ENCODE data around the gene IL10RB.
"Not testable (repeated sequence)": the region's sequence is repeated elsewhere in the genome, so short reads cannot be mapped to it uniquely, and the experiment has no call there.

Gene IL10RB

DNA sequence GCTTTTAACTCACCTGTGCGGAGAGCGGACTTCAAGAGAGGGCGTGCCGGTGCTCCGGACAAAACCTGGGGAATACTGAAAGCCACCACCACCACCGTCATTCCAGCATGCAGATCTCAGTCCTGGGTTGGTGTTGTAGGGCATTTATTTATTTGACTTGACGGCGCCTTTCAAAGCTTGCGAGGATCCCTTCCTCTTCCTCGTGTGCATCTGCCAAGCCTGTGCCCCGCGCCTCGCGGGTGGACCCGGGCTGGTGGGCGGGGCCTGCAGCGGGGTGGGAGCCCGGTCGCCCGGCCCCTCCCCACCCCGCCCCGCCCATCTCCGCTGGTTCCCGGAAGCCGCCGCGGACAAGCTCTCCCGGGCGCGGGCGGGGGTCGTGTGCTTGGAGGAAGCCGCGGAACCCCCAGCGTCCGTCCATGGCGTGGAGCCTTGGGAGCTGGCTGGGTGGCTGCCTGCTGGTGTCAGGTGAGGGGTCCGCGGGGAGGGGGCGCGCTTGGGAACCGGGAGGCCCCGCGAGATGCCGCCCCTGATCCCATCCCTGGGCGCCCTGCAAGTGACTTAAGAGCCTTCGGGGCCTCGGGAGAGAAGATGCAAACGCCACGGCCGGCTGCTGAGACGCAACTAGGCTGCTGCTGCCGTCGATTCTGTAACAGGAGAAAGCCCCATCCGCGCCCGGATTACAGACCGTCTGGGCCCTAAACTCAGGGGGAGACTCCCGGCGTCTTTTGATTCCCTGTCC is at the start of gene IL10RB:
Gene IL10RB (plus strand): TSS at position 318 of the 739 bp plus-strand sequence. CDS start 99 bp downstream, at position 417.
- peak; percentile 74 for DNase-seq

DNA sequence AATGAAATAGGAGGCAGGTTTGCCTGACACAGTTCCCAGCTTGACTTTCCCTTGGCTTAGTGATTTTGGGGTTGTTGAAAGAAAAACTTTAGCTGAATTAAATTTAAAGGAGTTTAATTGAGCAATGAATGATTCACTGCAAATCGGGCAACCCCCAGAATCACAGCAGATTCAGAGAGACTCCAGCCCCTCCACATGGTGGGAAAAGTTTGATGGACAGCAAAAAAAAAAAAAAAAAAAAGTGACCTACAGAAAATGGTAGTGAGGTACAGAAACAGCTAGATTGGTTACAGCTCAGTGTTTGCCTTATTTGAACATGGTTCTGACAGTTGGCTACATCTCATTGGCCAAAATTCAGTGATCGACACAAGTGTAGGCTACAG is 49.0 kb upstream of the IL10RB start:
- DNase-seq: no peak

DNA sequence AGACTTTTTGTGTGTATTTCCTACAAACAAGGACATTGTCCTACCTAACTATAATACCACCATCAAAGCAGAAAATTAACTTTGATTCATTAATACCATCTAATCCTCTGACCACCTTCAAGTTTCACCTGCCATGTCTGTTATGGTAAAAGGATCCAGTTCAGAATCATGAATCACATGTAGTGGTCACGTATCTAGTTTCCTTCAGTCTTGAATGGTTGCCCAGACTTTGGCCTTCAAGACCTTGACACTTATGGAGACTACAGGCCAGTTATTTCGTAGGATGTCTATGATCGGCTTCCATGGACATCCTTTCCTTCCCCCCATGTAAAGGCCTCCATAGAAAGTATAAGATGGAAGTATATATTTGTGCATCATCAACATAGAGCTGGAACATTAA is 46.9 kb upstream of the IL10RB start:
- DNase-seq: no peak

DNA sequence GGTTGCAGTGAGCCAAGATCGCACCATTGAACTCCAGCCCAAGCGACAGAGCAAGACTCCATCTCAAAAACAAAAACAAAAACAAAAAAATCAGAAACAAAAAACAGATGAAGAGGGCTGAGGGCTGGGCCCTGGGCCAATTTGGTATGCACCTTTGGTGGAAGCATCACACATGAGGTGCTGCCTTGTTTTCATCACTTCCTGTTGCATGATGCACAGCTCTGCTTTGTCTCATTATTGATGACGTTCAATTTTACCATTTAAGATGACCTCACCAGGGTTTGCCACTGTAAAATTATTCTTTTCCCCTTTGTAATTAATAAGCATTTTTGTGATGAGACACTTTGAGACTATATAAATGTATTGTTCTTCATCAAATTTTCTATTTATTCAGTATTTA is 46.2 kb upstream of the IL10RB start:
- no peak for DNase-seq

DNA sequence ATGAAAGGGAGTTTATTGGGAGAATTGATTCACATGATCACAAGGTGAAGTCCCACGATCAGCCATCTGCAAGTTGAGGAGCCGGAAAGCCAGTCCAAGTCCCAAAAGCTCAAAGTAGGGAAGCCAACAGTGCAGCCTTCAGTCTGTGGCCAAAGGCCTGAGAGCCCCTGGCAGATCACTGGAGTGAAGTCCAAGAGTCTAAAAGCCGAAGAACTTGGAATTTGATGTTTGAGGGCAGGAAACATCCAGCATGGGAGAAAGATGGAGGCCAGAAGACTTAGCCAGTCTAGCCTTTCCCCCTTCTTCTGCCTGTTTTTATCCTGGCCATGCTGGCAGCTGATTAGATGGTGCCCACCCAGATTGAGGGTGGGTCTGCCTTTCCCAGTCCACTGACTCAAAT is 40.8 kb upstream of the IL10RB start:
- not testable (repeated sequence) for DNase-seq

DNA sequence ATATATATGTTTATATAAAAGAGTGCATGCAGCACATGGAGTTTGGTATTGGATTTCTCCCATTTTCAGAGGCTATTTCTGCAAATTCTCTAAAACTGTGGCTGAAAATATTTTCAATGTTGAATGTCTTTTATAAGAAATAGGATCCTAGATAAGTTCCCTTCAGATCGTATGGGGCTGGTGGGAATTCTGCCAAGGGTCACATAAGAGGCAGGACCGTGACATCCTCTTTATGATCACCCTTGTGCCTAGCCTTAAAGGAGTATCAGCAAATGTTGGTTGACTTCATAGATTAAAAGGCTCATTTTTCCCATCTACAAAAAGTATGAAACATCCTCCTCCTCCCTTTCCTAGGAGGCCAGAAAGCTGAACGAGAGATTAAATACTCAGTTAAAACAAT is 37.7 kb upstream of the IL10RB start:
- no peak for DNase-seq

DNA sequence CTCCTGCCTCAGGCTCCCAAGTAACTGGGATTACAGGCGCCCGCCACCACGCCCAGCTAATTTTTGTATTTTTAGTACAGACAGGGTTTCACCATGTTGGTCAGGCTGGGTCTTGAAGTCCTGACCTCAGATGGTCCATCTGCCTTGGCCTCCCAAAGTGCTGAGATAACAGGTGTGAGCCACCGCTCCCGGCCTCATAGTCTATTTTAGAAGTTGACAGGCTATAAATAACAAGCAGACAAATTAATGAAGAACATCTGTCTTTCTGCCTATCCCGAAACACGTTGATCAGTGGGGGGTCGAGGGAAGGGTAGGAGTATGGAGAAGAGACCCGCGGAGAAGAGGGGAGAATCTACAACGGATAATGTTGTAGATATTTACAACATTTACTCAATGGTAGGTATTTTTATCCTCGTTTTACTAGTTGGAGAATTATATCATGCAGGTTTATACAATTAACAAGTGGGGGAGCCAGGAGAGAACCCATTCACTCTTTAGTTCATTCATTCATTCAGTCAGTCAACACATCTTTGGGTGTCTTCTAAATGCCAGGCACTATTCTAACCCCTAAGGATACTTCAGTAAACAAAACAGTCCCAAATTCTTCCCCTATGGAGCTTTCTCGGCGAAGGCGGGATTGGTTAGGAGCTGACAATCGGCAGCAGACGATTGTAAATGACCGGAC is 36.9 kb upstream of the IL10RB start:
- DNase-seq: no peak

DNA sequence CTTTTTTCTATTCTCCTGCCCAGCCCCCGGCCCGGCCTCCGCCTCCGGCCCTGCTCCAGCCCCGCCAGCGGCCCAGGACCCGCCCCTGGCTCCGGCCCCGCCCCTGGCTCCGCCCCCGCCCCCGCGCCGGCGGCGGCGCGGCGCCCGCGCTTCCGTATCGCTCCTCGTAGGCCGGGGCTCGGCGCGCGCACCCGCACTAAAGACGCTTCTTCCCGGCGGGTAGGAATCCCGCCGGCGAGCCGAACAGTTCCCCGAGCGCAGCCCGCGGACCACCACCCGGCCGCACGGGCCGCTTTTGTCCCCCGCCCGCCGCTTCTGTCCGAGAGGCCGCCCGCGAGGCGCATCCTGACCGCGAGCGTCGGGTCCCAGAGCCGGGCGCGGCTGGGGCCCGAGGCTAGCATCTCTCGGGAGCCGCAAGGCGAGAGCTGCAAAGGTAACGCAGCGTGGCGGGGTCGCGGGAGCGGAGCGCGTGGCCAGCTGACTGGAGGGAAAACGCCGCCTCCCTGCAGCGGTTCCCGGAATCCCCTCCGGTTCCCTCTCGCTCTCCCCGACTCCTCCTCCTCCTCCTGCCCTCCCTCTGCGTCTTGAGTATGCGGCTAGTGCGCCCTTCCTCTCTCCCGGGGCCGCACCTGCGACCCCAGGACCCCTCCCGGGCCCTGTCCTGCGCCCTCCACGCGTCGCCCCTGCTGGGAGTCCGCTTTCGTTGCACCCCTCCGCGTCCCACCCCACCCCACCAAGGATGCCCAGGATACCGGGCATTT is 36.2 kb upstream of the IL10RB start, which contains the start of gene IFNAR2:
Gene IFNAR2 (plus strand): TSS at position 155 of the 761 bp plus-strand sequence. CDS start 11,985 bp downstream, outside the sequence.
- DNase-seq: peak; percentile 76

DNA sequence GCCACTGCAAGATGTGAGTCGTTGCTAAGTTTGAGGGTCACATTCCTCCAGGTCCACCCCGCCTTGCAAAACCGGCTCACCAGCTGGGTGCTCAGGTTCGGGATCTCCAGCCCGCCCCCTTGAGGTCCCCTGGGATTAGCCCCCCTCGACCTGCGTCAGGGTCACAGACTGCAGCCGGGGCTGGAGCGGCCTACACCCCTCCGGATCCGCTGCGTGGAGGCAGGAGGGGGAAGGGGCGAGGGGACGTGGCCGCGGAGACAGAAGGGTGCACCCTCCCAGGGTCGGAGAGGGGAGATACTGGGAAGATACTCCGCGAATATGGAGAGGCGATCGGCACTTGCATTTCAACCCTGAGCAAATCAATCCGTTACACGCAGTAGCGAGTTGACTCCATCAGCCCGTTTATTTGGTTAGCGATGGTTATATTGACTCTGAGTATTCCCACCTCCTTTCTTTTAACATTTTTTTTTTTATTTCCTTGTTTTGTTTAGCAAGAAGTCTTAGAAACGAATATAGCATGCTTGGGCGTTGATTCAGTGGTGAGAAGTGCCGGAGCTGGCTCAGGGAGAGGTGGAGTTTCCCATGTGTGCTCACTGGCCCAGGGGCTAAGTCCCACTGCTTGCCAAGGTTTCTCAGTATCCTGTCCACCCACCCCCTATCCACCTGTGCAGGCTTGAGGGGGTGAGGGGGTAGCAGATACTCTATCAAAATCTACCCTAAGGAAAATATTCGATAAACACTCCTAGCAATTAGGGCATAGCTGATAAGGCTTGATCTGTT is 35.4 kb upstream of the IL10RB start:
- no peak for DNase-seq

DNA sequence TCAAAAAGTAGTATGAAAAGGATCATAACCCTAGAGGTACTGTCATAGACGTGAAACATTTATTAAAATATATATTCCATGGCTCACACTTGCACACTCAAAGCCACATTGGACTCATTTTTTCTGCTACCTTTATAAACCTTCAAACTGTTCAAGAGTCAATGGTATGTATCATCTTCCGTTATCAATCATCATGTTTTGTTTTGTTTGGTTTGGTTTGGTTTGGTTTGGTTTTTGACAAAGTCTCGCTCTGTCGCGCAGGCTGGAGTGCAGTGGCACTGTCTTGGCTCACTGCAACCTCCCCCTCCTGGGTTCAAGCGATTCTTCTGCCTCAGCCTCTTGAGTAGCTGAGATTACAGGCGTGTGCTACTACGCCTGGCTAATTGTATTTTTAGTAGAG is 34.6 kb upstream of the IL10RB start:
- peak; percentile 42 for DNase-seq

DNA sequence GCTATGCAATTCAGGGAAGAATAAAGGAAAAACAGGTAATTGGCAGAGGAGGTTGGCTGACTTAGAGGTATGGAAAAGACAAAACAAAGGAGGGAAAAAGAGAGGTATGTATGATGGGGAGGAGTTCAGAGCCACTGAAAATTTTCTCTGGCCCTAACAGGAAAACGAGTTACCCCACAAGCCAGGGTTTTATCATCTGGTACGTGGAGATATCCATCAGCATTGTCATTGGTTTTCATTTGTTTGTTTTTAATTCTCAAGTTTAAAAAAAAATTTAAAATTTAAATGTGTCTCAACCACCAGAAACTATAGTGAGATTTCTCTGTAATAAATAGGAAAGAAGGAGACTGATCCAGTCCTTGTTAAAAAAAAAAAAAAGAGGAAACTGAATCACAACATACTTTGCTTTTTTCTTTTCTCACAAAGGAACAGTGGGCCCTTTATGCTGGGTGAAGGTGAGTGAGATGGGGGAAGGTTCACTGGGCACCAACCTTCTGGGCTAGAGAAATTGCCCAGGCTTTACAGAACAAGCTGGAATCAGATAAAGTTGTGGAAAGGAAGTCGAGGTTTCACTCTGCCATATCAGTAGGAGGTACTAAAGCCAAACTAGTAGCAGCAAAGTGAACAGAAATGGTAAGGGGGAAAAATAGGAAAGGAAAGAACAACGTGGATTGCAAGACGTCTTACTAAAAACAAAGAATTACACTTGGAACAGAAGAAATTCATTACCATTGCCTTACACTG is 33.7 kb upstream of the IL10RB start:
- DNase-seq: no peak

DNA sequence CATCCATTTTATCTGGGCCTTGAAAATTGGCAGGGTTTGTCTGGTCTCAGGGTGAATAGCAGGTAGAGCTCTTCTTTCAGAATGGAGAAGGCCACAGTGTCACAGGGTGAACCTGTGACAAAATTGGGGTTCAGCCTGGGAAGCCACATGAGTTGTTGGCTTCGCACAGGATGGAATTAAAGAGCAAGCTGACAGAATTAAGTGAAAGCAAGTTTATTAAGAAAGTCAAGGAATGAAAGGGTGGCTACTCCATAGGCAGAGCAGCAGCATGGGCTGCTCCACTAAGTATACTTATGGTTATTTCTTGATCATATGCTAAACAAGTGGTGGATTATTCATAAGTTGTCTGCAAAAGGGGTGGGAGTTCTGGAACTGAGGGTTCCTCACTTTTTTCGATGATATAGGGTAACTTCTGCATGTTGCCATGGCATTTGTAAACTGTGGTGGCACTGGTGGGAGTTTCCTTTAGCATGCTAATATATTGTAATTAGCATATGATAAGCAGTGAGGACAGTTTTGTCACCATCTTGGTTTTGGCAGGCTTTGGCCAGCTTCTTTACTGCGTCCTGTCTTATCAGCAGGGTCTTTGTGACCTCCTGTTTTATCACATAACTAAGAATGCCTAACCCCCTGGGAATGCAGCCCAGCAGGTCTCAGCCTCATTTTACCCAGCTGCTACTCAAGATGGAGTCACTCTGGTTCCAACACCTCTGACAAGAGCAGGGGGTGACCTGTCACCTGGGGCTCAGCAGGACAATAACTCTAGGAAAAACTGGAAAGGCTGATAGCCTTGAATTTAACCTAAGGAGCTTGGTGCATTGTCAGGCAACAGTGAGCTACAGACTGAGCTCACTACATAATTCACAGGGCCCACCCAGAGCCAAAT is 31.3 kb upstream of the IL10RB start:
- DNase-seq: no peak

DNA sequence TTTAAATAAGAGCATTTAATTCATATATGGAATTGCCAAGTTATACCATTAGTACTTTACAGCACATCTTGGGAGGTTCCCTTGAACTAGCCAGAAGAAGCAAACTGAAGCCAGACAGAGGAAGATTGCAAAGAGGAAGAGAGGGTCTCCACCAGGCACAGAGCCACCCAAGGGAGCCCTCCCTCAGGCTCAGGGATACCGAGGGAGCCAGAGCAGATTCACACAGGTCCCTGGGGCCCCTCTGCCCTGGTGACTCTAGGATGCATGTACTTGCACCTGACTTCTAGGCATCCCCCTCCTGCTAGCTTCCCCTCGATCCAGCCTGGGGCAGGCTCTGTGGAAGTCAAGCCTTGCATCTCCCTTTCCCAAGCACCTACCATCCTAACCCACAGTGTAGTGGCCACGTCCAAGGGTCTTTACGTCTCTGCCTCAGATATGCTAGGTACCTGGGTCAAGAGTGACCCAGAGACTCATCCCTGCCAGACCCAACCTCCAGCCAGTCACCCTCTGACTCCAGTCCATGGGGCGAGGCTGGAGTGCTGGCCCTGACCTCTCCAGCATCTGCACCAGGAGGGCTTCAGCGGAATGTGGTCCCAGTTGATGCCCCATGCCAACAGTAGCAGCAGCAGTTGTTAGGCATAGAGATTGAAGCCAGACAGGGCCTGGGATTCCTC is 30.0 kb upstream of the IL10RB start:
- no peak for DNase-seq

DNA sequence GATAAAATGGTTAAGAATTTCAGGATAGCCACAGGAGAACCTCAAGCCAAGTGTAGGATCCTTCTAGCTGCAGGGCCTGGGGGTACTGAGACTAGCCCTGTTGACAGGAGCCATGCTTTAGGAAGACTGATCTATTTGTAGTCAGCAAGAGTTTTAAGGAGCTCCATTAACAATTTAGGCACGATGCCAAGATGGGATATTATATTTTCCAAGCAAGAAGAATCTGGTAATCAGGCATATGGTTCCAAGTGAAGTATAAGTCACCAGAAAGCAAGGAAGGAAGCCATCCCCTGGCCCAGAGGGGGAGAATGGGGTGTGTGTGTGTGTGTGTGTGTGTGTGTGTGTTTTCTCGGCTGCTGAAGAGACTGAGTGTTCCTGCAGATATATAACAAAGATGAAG is 29.4 kb upstream of the IL10RB start:
- DNase-seq: no peak

DNA sequence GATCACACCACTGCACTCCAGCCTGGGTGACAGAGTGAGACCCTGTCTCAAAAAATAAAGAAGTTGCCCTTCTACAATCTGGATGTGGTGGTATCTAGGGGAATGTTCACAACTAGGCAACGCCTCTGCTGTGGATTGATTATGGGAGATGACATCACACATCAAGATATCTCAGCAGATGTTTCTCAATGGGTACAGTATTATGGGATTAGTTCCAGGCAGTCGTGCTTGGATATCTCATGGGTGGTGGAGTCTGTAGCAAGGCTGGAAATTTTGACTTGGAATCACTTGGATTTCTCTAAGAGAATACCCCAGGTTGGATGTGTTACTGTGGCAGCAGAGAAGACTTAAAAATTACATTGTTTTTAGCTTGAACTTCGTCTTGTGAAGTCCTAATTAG is 28.7 kb upstream of the IL10RB start:
- DNase-seq: no peak

DNA sequence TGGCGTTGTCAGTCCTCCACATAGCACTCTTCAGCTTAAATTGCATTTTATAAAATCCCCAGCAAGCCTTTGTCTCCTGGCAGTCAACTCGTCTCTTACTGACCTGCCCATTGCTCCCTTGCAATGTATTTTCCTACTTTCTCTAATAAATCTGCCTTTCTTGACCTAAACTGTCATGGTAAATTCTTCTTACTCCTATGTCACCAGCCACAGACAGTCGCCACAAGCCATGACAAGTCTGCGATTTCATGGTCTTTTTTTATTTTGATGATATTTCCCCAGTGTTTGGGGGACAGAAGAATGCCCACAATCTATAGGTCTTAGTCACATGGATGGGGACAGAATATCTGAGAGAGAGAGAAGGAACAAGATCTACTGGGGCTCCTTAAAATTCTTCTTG is 28.0 kb upstream of the IL10RB start:
- no peak for DNase-seq

DNA sequence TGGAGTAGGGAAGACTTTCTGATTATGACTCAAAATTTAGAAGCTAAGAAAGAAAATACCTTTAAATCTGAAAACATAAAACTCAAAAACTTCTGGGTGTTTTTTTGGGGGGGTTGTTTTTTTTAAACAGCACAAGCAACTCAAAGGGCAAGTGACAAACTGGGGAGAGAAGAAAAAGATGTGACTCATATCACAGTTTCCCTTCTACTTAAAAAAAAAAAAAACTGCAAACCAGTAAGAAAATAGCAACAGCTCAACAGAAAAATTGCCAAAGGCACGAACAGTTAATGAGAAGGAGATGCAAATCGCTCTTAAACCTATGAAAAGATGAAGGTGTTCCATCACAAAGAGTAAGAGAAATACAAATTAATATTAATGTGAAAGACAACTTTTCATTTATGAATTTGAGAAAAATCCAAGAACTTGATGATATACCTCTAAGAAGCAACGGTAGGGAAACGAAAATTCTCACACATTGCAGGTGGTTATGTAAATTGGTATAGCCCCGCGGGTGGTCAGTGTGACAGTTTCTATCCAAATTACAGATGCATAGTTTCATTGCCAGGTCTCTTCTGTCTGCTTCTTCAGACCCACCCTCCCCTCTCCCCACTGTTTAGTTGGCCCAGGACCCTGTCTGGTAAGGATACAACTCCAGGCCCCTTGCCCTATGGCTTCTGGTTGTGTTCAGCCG is 27.5 kb upstream of the IL10RB start:
- DNase-seq: no peak

DNA sequence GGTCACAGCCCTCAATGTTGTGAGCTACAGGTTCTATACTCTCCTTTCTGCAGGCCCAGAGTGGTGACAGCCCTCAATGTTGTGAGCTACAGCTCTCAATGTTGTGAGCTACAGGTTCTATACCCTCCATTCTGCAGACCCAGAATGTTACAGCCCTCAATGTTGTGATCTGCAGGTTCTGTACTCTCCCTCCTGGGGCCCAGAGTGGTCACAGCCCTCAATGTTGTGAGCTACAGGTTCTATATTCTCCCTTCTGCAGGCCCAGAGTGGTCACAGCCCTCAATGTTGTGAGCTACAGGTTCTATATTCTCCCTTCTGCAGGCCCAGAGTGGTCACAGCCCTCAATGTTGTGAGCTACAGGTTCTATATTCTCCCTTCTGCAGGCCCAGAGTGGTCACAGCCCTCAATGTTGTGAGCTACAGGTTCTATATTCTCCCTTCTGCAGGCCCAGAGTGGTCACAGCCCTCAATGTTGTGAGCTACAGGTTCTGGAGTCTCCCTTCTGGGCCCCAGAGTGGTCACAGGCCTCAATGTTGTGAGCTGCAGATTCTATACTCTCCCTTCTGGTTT is 26.5 kb upstream of the IL10RB start:
- DNase-seq: not testable (repeated sequence)

DNA sequence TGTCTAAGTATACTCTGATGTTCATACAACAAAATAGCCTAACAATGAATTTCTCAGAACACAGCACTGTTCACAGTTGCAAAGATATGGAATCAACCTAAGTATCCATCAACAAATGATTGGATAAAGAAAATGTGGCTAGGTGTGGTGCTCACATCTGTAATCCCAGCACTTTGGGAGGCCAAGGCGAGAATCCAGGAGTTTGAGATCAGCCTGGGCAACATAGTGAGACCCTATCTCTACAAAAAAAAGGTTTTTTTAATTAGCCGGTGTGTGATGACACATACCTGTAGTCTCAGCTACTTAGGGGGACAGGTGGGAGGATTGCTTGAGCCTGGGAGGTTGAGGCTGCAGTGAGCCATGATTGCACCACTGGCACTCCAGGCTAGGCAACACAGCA is 25.8 kb upstream of the IL10RB start:
- no peak for DNase-seq

DNA sequence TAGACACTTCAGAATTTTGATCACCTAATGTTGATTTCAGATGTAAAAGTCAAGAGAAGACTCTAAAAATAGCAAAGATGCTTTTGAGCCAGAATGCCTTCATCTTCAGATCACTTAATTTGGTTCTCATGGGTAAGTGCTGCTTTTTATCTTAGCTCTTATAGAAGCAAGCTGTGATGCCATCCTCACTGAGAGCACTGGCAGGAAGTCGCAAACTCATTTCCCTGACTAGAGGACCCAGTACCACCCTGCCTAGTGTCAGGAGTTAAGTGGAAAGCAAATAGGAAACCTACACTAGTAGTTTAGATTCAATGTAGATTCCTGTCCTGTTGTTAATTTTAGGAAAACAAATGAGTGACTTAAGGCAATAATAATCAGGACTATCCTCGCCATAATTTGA is 24.3 kb upstream of the IL10RB start:
- DNase-seq: no peak
